HAP-1 (cell line): ENCODE measurements around the gene CRIP2.

Experiments used
- DNase-seq, 2 experiments: peaks; one replicate each; pipeline ENCODE4 v3.0.0-alpha.2; 2016 to 2020; ENCODE audit warnings: low spot score in 2 of 2
- H3K27me3 ChIP-seq: fragments of 250-450 bp; sonication (Bioruptor Pico); 2 replicates; pipeline ENCODE4 v1.5.1; 2020; ENCODE audit warnings: low read depth, mild to moderate bottlenecking, moderate library complexity
- H3K36me3 ChIP-seq: fragments of 250-450 bp; sonication (Bioruptor Pico); replicated peaks from 2 replicates; pipeline ENCODE4 v1.5.1; 2020; ENCODE audit warnings: mild to moderate bottlenecking
- H3K4me1 ChIP-seq: fragments of 250-450 bp; sonication (Bioruptor Pico); 2 replicates; pipeline ENCODE4 v1.5.1; 2020; ENCODE audit warnings: mild to moderate bottlenecking
- H3K4me3 ChIP-seq: fragments of 250-450 bp; sonication (Bioruptor Pico); 2 replicates; pipeline ENCODE4 v1.5.1; 2020; ENCODE audit warnings: mild to moderate bottlenecking, moderate library complexity
- H3K9me3 ChIP-seq: fragments of 250-450 bp; sonication (Bioruptor Pico); 2 replicates; pipeline ENCODE4 v1.5.1; 2020; ENCODE audit warnings: mild to moderate bottlenecking, moderate library complexity
- in situ Hi-C: fragments of 300-500 bp; cut with MboI; formaldehyde crosslinking; loops from 3 replicates; pipeline ENCODE4 v1.14.3; 2020; ENCODE audit warnings: low sequenced_read_pairs, inconsistent platforms, mixed read lengths

Gene CRIP2

DNA sequence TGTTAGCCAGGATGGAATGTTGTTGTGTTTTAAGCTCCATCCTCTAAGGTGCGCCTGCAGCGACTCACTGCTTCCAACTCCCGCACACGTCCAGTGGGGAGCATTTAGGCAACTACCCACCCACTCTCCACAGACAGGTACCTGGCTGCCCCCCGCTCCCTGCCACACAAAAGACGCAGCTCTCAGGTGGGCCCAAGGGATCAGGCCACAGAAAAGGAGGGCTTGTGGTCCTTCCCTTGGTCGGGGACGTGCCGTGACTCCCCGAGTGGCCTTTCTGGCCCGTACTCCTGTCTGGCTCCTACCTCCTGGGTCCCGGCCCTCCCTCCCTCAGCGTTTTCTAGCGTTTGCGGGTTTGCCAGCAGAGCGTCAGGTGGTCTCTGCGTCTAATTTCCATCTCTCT, 32.6 kb downstream of the CRIP2 start:
- peaks cover 52% of the 10 kb centered on the region for H3K27me3 ChIP-seq
- in situ Hi-C loops, result no loop called here
- H3K9me3 ChIP-seq, result no peaks in the 10 kb centered on the region
- no peak overlapping the region for H3K4me3 ChIP-seq
- no peak for DNase-seq
- no peaks in the 10 kb centered on the region for H3K4me1 ChIP-seq
- no peaks in the 10 kb centered on the region for H3K36me3 ChIP-seq

- no peak for DNase-seq
- H3K4me3 ChIP-seq, result no peak overlapping the region
- H3K27me3 ChIP-seq, result peaks cover 60% of the 10 kb centered on the region
- H3K9me3 ChIP-seq, result no peaks in the 10 kb centered on the region
- in situ Hi-C loops, result no loop called here
- no peaks in the 10 kb centered on the region for H3K36me3 ChIP-seq
- H3K4me1 ChIP-seq, result no peaks in the 10 kb centered on the region
These were observed 33.4 kb downstream of the CRIP2 start for GRCh38 chr14:105508069-105508468.

DNA sequence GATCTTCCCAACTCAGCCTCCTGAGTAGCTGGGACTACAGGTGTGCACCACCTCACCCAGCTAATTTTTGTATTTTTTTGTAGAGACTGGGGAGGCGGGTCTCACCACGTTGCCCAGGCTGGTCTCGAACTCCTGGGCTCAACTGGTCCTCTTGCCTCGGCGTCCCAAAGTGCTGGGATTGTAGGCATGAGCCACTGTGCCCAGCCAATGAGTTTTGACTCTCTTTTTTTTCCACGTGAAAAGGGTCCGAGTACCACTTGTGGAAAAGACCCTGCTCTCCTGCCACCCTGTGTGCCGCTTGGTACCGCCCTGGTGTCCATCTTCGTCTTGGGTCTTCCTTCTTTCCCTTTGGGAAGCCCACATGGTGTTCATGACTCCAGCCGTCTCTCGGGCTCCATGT, 34.0 kb downstream of the CRIP2 start:
- in situ Hi-C loops, result no loop called here
- Histone ChIP-seq H3K9me3 (no peaks in the 10 kb centered on the region), H3K4me1 (no peaks in the 10 kb centered on the region), H3K27me3 (peaks cover 63% of the 10 kb centered on the region), H3K36me3 (no peaks in the 10 kb centered on the region), H3K4me3 (no peak overlapping the region)
- no peak for DNase-seq

- Histone ChIP-seq H3K27me3 (peaks cover 35% of the 10 kb centered on the region), H3K4me1 (no peaks in the 10 kb centered on the region), H3K9me3 (no peaks in the 10 kb centered on the region), H3K4me3 (no peak overlapping the region), H3K36me3 (no peaks in the 10 kb centered on the region)
- in situ Hi-C loops, result no loop called here
- DNase-seq, result no peak
These were observed 42.5 kb downstream of the CRIP2 start for GRCh38 chr14:105517096-105517495.

DNA sequence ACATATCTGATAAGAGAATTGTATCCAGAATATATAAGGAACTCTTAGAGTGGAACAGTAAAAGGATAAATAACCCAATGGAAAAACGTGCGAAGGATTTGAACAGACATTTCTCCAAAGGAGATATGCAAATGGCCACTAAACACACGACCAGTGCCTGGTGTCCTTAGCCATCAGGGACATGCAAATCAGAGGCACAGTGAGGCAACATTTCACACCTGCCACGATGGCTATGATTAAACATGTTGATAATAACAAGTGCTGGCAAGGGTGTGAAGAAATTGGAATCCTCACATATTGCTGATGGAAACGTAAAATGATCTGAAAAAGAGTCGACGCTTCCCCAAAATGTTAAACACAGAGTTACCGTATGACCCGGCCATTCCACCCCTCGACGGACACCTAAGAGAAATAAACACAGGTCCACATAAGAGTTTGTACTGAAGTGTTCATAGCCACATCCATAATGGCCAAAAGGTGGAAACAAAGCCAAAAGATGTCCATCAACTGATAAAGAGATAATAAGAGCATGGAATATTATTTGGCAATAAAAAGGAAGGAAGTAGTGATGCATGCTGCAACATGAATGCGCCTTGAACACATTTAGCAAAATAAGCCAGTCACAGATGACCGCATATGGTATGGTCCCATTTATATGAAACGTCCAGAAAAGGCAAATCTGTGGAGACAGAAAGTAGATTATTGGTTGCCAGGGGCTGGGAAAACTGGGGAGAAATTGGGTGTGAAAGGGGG, 45.5 kb downstream of the CRIP2 start:
- Histone ChIP-seq H3K27me3 (peaks cover 19% of the 10 kb centered on the region), H3K4me3 (no peak overlapping the region), H3K4me1 (no peaks in the 10 kb centered on the region), H3K9me3 (no peaks in the 10 kb centered on the region), H3K36me3 (no peaks in the 10 kb centered on the region)
- DNase-seq, result no peak
- in situ Hi-C loops, result no loop called here

GRCh38 chr14:105525326-105525725, 50.7 kb downstream of the CRIP2 start:
- peaks cover 3% of the 10 kb centered on the region; the same call in 1 of the 2 replicates for H3K4me1 ChIP-seq
- H3K9me3 ChIP-seq, result no peaks in the 10 kb centered on the region
- in situ Hi-C loops, result no loop called here
- DNase-seq, result no peak
- H3K36me3 ChIP-seq, result peaks cover 5% of the 10 kb centered on the region
- H3K27me3 ChIP-seq, result peaks cover 6% of the 10 kb centered on the region
- H3K4me3 ChIP-seq, result no peak overlapping the region

DNA sequence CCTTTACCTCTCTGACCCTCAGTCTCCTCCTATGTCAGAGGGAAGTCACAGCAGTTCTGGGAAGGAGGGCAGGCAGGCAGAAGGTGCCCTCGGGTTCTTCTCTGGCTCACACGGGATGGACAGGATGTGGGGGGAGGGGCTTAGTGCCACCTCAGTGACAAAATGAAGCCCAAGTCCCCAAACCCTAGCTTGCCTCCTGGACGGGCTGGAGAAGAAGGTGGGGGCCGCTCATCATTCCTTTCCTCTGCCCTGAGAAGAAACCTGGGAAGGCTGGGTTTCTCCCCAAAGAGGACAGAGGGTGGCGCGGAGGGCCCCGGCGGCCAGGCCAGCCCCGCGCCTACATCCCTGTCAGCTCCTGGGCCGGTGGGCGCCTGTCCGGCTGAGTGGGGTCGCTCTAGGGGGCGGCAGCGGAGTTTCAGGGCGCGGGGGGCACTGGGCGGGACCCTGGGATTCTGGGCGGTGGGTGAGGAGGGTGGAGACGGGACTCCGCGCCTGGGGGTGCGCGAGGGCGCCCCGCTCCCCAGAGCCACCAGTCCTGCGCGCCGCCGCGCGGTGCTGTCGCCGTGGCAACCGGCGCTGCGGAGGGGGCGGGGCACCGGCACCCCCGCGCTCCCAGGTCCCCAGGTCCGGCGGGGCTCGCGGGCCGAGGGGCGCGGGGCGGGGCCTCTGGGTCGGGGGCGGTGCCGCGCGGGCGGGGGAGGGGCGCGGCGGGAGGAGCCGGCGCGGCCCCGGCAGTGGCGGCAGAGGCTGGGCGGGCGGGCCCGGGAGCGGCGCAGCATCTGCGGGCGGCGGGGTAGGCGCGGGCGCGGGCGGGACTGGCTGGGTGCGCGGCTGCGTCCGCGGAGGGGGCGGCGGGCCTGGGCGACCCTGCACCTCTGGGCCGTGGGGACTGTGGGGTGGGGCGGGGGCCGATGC, 51.5 kb downstream of the CRIP2 start, which contains the start of gene TMEM121:
Gene TMEM121 (plus strand): TSS at position 723 of the 915 bp plus-strand sequence. CDS start 2,252 bp downstream, outside the sequence.
- peak; percentile 29 to 67 for DNase-seq
- Histone ChIP-seq H3K36me3 (peaks cover 5% of the 10 kb centered on the region), H3K4me3 (peak within 1 kb of the TSS; percentile 61), H3K4me1 (peaks cover 3% of the 10 kb centered on the region; the same call in 1 of the 2 replicates), H3K27me3 (peaks cover 6% of the 10 kb centered on the region), H3K9me3 (no peaks in the 10 kb centered on the region)
- in situ Hi-C loops, result no loop called here

- peak overlapping the region; percentile 61 for H3K4me3 ChIP-seq
- peaks cover 5% of the 10 kb centered on the region for H3K36me3 ChIP-seq
- in situ Hi-C loops, result no loop called here
- no peaks in the 10 kb centered on the region for H3K9me3 ChIP-seq
- peak in 1 of 2 experiments; percentile 37 for DNase-seq
- H3K4me1 ChIP-seq, result peaks cover 3% of the 10 kb centered on the region; the same call in 1 of the 2 replicates
- peaks cover 6% of the 10 kb centered on the region for H3K27me3 ChIP-seq
These were observed 52.3 kb downstream of the CRIP2 start for GRCh38 chr14:105526776-105527380.

DNA sequence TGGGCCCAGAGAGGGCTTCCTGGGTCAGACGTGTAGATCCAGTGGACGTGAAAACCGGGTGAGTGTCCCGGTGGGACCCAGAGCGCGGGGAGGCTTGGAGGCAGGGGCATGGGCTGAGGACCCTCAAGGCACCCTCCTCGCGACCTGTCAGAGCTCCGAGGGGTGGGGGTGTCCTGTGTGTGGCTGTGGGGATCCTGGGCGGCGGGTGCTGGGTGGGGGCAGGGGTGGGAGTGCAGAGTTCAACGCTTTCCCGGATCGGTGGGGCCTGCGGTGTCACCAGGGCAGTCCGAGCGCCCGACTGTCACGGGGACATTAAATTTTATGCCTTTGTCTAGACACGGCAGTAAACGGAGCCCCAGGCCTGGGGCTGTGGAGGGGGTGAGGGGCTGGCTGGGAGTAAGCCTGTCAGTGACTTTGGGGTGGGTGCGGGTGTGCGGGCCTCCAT, 52.8 kb downstream of the CRIP2 start:
- Histone ChIP-seq H3K27me3 (peaks cover 6% of the 10 kb centered on the region), H3K4me1 (peaks cover 3% of the 10 kb centered on the region; the same call in 1 of the 2 replicates), H3K36me3 (peaks cover 5% of the 10 kb centered on the region), H3K9me3 (no peaks in the 10 kb centered on the region), H3K4me3 (peak overlapping the region; percentile 61)
- in situ Hi-C loops, result no loop called here
- peak in 1 of 2 experiments; percentile 33 for DNase-seq

DNA sequence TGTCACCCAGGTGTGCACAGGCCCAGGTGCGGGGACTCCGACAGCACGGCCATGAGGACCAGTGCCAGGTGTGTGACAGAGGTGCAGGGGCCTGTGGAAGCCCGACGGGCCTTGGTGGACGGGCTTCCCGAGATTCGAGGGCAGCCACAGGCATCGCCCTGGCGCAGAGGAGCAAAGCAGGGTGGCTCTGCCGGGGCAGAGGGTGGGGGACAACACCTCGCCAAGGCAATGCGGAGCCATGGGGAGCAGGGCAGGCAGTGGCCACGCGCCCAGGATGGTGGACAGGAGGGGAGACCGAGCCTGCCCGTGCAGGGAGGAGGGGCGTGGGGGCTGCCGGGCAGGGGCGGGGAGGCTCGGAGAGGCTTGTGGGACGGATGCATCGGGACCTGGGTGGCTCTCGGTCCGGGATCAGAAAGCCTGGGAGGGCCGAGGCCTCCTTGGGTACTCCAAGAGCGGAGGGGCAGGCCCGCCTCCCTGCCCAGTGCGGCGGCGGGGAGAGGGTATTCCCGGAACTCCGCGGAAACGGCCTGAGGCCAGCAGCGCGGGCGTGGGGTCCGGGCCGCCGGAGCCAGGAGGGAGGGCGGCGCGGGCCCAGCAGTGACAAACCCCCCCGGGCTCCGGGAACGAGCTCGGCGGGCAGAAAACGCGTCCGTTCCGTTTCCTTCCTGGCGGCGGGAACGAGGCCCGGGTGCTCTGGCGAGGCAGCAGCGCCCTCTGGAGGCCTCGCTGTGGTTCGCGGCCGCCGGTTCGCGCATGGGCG, 53.4 kb downstream of the CRIP2 start:
- no peaks in the 10 kb centered on the region for H3K9me3 ChIP-seq
- H3K27me3 ChIP-seq, result peaks cover 6% of the 10 kb centered on the region
- H3K4me1 ChIP-seq, result peaks cover 3% of the 10 kb centered on the region; the same call in 1 of the 2 replicates
- peak; percentile 65 to 85 for DNase-seq
- H3K36me3 ChIP-seq, result peaks cover 5% of the 10 kb centered on the region
- in situ Hi-C loops, result no loop called here
- H3K4me3 ChIP-seq, result peak overlapping the region; percentile 61

DNA sequence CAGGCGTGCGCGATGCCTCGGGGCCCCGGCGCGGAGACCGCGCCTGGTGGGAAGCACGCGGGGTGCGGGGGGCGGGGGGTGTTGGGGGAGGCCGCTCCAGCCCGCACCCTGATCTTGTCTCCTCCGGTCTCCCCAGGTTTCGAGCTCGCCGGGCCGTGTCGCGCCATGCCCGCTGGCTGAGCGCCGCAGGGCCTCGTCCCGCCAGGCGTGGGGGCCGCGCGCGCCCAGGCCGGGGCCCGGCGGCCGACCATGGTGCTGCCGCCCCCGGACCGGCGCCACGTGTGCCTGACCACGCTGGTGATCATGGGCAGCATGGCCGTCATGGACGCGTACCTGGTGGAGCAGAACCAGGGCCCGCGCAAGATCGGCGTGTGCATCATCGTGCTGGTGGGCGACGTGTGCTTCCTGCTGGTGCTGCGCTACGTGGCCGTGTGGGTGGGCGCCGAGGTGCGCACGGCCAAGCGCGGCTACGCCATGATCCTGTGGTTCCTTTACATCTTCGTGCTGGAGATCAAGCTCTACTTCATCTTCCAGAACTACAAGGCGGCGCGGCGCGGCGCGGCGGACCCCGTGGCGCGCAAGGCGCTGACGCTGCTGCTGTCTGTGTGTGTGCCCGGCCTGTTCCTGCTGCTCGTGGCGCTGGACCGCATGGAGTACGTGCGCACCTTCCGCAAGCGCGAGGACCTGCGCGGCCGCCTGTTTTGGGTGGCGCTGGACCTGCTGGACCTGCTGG, 54.1 kb downstream of the CRIP2 start:
- Histone ChIP-seq H3K9me3 (no peaks in the 10 kb centered on the region), H3K27me3 (peaks cover 6% of the 10 kb centered on the region), H3K4me3 (no peak overlapping the region; the same call in 1 of the 2 replicates), H3K36me3 (peaks cover 5% of the 10 kb centered on the region), H3K4me1 (peaks cover 3% of the 10 kb centered on the region; the same call in 1 of the 2 replicates)
- in situ Hi-C loops, result no loop called here
- no peak for DNase-seq

- no peaks in the 10 kb centered on the region for H3K9me3 ChIP-seq
- DNase-seq, result no peak
- no peak overlapping the region for H3K4me3 ChIP-seq
- peaks cover 3% of the 10 kb centered on the region; the same call in 1 of the 2 replicates for H3K4me1 ChIP-seq
- in situ Hi-C loops, result no loop called here
- peaks cover 6% of the 10 kb centered on the region for H3K27me3 ChIP-seq
- peaks cover 5% of the 10 kb centered on the region for H3K36me3 ChIP-seq
These were observed 54.6 kb downstream of the CRIP2 start for GRCh38 chr14:105529319-105529568.
